Stimulated activated CD4-positive, alpha-beta T cell treated with anti-CD3 and anti-CD28 coated beads, Interleukin-12 subunit alpha, Interleukin-12 subunit beta, amount 100 ng/mL, for 24 hours (primary cell): ENCODE measurements around the gene NUAK1.
"Not testable (repeated sequence)": the region's sequence is repeated elsewhere in the genome, so short reads cannot be mapped to it uniquely, and the experiment has no call there.

Source experiments
- DNase-seq, 2 experiments: peaks; one replicate each; pipeline ENCODE4 v3.0.0-alpha.2; 2020; ENCODE audit warnings: low read depth in 2 of 2

The NUAK1 gene

DNA sequence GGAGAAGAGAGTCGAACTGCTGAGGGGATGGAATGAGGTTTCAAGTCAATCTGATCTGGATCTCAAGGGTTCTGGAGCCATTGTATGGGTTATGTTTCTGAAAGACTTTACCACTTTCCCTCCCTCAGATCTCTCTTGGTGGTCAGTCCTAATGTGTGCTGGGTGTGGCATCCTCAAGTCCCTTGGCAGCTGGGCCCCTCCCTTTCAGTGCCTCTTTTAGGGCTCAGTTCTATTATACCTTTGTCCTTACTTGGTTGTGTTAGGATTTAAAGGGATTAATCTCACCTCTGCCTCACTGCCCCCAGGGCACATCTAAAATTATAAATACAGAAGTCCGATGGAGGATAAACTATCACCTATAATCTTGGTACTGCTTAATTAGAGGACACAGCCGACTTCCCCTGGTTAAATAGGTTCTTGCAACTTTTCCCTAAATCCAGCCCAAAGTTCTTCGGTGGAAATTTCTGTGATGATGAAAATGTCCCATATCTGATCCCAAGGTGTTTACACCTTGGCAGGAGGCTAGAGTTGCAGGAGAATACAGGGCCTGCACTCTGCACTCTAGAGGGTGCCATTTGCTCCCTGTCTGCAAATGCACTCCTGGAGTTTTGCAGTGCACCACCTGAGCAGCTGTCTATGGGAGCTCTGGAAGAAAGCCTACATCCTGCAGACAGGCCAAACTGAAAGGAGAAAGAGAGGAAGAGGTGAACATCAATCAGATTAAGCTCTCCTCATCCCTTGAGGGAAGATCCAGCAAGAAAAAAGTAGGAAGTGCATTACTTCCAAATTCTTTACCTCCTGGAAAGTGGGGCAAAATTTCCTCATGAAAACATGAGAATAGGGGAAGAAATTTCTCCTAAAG is 106.8 kb downstream of the NUAK1 start:
- DNase-seq = no peak

DNA sequence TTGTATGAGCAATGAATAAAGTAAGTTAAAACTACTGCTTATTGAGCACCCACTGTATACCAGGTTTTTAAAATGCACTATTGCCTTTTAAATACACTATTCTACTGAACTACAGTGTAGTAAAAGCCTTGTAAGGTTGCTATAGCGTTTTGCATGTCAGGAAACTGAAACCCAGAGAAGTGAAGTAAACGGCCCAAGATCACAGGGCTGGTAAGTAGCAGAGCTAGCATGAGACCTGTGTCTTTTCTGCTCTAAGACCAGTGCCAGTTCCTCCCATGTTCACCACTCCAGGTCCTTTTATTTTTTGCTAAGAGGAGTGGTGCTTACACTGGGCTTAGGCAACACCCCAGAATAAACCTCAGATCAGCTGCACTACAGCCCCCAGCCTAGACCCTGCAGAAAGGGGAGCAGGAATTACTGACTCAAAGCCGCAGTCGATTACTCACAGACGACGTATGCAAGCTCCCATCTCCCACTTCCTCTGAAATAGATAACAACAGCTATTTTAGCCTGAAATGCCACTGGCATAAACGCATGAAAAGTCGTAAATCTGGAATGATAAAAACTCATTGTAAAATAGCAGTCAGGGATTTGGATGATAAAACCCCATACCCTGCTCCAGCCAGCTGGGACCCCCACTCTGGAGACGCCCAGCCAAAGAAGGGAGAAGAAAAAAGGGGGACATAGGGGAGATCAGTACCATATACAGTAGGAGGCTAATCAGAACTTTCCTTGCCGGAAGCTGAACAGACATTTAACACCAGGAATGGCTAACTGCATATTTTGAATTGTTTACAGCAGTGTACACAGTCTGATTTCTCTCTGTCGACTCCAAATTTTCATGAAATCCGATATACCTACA is 108.3 kb downstream of the NUAK1 start:
- no peak for DNase-seq

DNA sequence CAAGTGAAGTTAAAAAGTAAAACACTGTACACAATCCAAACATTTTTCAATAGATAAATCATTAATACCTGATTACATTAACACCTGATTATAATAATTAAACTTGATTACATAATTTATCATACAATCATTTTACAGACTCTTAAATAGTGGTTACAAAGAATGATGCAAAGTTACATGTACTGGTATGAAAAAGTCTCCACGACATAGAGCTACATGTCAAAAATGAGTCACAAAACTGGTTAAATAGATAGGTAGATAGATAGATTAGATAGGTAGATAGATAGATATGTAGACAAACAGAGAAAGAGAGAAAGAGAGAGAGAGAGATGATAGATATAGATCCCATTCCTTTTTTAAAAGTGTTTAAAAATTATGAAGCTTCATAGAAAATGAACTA is 109.2 kb downstream of the NUAK1 start:
- DNase-seq = no peak

DNA sequence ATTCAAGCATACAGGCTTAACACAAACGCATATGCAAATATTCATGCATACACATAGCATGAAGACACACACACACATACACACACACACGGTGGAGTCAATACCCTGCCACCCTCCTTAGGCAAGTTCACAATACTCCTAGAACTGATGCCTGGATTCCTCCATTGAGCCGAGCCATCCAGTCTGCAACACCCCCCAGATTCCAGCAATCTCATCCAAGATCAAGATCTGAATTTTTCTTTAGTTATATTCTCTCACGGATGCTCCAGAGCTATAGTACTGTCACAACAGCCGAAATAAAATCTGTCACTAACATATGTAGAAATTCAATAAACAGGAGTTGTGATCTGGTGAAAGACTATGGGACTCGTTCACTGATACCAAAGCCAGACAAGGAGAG is 110.8 kb downstream of the NUAK1 start:
- DNase-seq = no peak

DNA sequence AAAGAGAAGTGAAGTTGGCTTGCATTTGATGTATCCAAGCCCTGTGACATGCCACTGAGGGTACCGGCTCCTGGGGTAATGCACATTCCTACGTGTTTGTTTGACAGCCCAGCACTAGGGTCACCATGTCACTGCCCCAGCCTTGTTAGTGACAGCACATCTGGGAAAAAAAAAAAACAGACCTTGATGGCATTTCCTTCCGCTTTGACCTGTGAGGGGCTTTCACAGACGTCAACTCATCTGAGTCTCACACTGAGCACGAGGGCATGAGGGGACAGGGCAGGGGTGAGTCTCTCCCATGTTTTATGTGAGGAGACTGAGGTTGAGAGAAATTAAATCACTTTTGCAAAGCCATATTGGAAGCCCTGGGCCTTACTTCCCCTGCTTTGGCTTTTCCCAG is 111.5 kb downstream of the NUAK1 start:
- DNase-seq = no peak

DNA sequence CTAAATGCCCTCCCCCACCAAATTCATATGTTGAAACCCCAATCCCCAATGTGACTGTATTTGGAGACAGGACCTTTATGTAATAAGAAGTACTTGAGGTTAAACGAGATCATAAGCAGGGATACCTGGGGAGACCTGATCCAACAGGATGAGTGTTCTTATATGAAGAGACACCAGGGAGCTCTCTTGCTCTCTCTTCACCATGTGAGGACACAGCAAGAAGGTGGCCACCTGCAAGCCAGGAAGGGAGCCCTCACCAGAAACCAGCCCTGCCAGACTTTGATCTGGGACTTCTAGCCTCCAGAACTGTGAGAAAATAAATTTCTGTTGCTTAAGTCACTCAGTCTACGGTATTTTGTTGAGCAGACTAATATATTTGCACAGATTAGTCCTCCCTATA is 113.6 kb downstream of the NUAK1 start:
- DNase-seq = no peak

DNA sequence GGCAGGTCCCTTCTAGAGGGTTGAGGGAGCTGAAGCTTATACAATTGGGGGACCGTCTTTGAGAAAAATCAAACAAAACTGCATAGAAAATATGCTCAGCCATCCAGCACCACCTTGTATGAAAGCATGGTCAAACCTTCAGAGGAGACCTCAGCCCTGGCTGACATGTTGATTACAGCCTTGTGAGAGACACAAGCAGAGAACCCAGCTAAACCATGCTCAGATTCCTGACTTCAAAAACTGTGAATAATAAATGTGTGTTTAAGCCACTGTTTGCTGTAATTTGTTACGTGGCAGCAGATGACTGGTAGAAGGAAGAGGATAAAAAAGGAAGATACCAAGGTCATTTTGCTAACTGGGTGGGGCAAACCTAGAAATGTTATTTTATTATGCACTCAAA is 115.7 kb downstream of the NUAK1 start:
- no peak for DNase-seq

DNA sequence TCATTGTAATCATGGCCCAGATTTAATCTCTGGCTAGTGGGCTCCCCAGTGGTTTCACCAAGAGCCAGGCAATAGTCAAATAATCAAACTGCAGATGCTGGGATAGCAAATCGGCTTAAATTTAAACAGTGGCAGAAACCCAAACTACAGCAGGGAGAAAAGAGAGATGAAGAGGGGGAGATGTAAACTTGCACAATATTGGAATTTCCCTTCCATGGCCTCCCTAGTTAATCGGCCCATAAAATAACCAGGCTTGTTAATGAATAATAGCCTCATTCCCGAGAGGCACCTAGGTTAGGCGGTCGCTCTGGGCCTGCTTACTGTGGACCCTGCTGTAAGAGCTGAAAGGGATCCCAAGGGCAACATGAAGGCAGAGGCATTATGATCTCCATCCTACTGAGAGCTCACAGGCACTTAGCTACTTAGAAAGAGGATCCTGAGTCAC is 116.2 kb downstream of the NUAK1 start:
- no peak for DNase-seq

DNA sequence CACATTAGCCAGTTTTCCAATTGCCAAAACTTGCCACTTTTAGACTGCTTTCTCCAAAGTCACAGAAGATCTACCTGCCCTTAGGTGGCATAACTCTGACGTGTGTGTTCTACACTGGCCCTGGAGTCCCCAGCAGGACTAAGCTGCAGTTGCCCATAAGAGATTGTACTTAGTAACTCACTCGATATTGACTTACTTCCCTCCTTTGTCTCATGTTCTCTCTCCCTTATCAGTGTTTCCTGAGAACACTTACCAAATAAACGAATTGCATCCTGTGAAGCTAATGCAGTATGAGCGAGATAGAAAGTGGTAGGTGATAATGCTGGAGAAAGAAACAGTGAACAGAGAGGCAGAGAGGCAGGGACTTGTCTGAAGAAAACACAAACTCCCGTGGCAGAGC is 117.2 kb downstream of the NUAK1 start:
- no peak for DNase-seq

DNA sequence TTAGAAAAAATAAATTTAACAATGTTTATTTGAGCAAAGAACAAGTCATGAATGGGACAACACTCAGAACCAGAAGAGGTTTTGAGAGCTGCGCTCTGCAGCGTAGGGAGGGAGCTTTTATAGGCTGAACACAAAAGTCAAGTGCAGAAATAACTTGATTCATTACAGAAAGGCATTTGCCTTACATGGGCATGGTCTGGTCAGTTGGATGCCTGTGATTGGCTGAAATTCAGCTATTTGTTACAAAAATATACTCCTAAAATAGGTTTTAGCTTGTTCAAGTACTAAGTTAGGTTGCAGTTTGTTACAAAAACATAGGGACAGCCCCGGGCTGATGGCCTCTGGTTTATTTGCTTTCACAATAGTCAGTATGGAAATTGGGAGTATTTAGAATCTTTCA is 118.0 kb downstream of the NUAK1 start:
- DNase-seq = no peak

DNA sequence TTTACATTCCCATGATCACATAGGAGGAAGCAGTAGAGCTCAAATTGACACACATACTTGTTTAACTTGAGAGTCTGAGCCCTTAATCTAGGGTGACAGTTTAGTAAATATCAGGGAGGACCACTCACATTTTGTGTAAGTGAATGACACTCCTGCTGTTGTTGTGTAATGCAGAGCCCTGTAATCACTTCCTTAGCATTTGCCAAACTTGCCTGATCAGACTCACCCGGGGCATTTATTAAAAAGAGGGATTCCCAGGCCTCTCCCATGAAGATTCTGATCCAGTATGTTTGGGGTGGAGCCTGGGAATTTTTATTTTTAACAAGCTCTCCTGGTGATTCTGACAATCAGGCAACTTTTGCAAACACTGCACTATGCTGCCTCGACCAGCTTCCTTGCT is 119.6 kb downstream of the NUAK1 start:
- DNase-seq = no peak

DNA sequence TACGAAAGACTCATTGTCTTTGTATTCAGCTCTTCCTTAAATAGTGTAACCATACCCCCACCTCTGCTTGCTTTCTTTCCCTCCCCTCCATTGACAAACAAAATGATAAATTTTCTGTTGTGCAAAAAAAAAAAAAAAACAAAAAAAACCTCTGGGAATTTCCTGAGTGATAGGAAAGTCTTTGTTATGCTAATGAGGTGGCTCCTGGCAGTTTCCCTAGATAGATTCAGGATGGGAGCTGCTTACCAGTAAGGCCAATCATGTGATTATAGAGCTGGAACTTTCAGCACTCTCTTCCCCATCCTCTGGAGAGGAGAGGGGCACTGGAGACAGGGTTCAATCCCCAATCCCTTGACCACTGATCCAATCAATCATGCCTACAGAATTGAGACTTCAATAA is 120.5 kb downstream of the NUAK1 start:
- DNase-seq = no peak

DNA sequence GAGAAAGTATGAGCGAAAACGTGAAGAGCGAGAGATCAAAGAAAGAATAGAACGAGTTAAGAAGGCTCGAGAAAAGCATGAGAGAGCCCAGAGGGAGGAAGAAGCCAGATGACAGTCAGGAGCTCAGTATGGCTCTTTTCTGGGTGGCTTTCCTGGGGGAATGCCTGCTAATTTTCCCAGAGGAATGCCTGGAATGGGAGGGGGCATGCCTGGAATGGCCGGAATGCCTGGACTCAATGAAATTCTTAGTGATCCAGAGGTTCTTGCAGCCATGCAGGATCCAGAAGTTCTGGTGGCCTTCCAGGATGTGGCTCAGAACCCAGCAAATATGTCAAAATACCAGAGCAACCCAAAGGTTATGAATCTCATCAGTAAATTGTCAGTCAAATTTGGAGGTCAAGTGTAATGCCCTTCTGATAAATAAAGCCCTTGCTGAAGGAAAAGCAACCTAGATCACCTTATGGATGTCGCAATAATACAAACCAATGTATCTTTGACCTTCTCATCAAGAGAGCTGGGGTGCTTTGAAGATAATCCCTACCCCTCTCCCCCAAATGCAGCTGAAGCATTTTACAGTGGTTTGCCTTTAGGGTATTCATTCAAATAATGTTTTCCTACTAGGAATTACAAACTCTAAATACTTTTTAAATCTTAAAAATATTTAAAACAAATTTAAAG is 122.0 kb downstream of the NUAK1 start:
- DNase-seq = not testable (repeated sequence)

DNA sequence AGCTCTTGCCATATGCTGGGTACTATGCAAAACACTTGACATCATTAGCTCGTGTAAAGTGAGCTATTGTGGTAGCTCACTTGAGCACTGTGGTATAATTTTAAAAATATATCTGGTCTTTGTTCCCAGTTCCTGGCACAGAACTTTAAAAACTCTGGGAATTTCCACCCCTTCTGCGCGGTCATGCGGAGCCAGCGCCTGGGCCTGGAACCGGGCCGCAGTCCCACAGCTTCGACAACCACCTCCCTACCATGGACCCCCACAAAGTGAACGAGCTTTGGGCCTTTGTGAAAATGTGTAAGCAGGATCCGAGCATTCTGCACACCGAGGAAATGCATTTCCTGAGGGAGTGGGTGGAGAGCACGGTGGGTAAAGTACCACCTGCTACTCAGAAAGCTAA is 123.1 kb downstream of the NUAK1 start:
- no peak for DNase-seq

DNA sequence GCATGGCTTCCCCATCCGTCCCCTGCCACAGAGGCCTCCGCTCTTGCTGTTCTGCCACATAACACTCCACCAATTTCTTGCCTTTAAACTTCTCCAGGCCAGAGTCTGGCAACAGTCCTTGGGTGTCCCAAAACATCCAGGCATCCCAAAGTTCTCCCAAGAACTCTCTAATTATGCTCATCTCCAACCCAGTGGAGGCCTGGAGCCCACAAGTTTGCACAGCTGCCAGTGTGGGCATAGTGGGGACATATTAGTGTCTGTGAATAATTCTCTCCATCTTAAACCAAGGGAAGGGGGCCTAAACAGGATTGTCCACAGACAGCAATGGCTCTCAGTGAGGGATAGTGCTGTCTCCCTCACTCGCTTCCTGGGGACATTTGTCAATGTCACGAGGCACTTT is 124.8 kb downstream of the NUAK1 start:
- DNase-seq = no peak
